H9 (cell line): ENCODE results near the gene GSK3A. TPM values are rescaled to one million over a fixed set of nuclear protein-coding genes. Genes with fewer than 3 reads are reported as not detected.

Source experiments
- DNase-seq: peaks from one replicate; pipeline ENCODE4 v3.0.0-alpha.2; 2017
- H2AFZ ChIP-seq: one replicate; pipeline ENCODE4 v1.6.1; 2013; ENCODE audit warnings: mild to moderate bottlenecking, low read length, control low read depth, moderate library complexity
- H2AK5ac ChIP-seq: 2 replicates; pipeline ENCODE4 v1.6.1; 2013; ENCODE audit warnings: low read length, control low read depth, mixed read lengths; ENCODE audit not compliant: insufficient read length
- H2BK120ac ChIP-seq: one replicate; pipeline ENCODE4 v1.6.1; 2013; ENCODE audit warnings: low read depth, mild to moderate bottlenecking, low read length, control low read depth, inconsistent platforms; ENCODE audit not compliant: poor library complexity, severe bottlenecking
- H2BK12ac ChIP-seq: 2 replicates; pipeline ENCODE4 v1.6.1; 2013; ENCODE audit warnings: low read length, control low read depth, mixed read lengths, low read depth; ENCODE audit not compliant: insufficient read length
- H2BK15ac ChIP-seq: 2 replicates; pipeline ENCODE4 v1.6.1; 2013; ENCODE audit warnings: low read depth, low read length, control low read depth
- H2BK20ac ChIP-seq: one replicate; pipeline ENCODE4 v1.6.1; 2013; ENCODE audit warnings: low read depth, mild to moderate bottlenecking, low read length, control low read depth, inconsistent platforms; ENCODE audit not compliant: poor library complexity, severe bottlenecking
- H2BK5ac ChIP-seq: 2 replicates; pipeline ENCODE4 v1.6.1; 2013; ENCODE audit warnings: low read length, control low read depth, mixed read lengths; ENCODE audit not compliant: insufficient read length
- H3K14ac ChIP-seq: 2 replicates; pipeline ENCODE4 v1.6.1; 2013; ENCODE audit warnings: low read length, control low read depth; ENCODE audit not compliant: insufficient read depth
- H3K18ac ChIP-seq: 2 replicates; pipeline ENCODE4 v1.6.1; 2013; ENCODE audit warnings: low read depth, mild to moderate bottlenecking, mixed read lengths, low read length, control low read depth; ENCODE audit not compliant: insufficient read length
- H3K23ac ChIP-seq: 2 replicates; pipeline ENCODE4 v1.6.1; 2013; ENCODE audit warnings: low read length, control low read depth, mixed read lengths, low read depth; ENCODE audit not compliant: insufficient read length
- H3K23me2 ChIP-seq: 2 replicates; pipeline ENCODE4 v1.6.1; 2013; ENCODE audit warnings: low read depth, mild to moderate bottlenecking, mixed read lengths, low read length, control low read depth; ENCODE audit not compliant: insufficient read length, poor library complexity, severe bottlenecking
- H3K27ac ChIP-seq: 2 replicates; pipeline ENCODE4 v1.5.1; 2013; ENCODE audit warnings: low read length, control low read depth, mixed read lengths, low read depth; ENCODE audit not compliant: insufficient read length
- H3K27me3 ChIP-seq: 2 replicates; pipeline ENCODE4 v1.6.1; 2013; ENCODE audit warnings: low read length, control low read depth, inconsistent platforms; ENCODE audit not compliant: insufficient read depth
- H3K4ac ChIP-seq: 2 replicates; pipeline ENCODE4 v1.6.1; 2013; ENCODE audit warnings: low read depth, mild to moderate bottlenecking, control low read depth, inconsistent platforms, low read length, moderate library complexity
- H3K4me1 ChIP-seq: 2 replicates; pipeline ENCODE4 v1.6.1; 2013; ENCODE audit warnings: low read length, control low read depth, inconsistent platforms; ENCODE audit not compliant: insufficient read depth
- H3K4me2 ChIP-seq: 2 replicates; pipeline ENCODE4 v1.6.1; 2013; ENCODE audit warnings: low read length, control low read depth, mixed read lengths; ENCODE audit not compliant: insufficient read length, insufficient read depth
- H3K56ac ChIP-seq: 2 replicates; pipeline ENCODE4 v1.6.1; 2013; ENCODE audit warnings: low read depth, mild to moderate bottlenecking, mixed read lengths, low read length, control low read depth; ENCODE audit not compliant: insufficient read length
- H3K79me1 ChIP-seq: 2 replicates; pipeline ENCODE4 v1.6.1; 2013; ENCODE audit warnings: low read depth, mild to moderate bottlenecking, moderate library complexity, low read length, control low read depth, inconsistent platforms; ENCODE audit not compliant: insufficient read depth, poor library complexity, severe bottlenecking
- H3K79me2 ChIP-seq: 2 replicates; pipeline ENCODE4 v1.6.1; 2013; ENCODE audit warnings: low read length, control low read depth, inconsistent platforms; ENCODE audit not compliant: insufficient read depth
- H3K9ac ChIP-seq: 2 replicates; pipeline ENCODE4 v1.6.1; 2013; ENCODE audit warnings: low read length, control low read depth, mixed read lengths; ENCODE audit not compliant: insufficient read length; ENCODE audit errors: extremely low read depth
- H3K9me3 ChIP-seq: one replicate; pipeline ENCODE4 v1.6.1; 2013; ENCODE audit warnings: low read depth, low read length, inconsistent platforms; ENCODE audit not compliant: control insufficient read depth
- H3T11ph ChIP-seq: one replicate; pipeline ENCODE4 v1.6.1; 2013; ENCODE audit warnings: mild to moderate bottlenecking, low read length, control low read depth, inconsistent platforms
- H4K20me1 ChIP-seq: one replicate; pipeline ENCODE4 v1.6.1; 2013; ENCODE audit not compliant: control insufficient read depth, insufficient read length, insufficient read depth
- H4K5ac ChIP-seq: 2 replicates; pipeline ENCODE4 v1.6.1; 2013; ENCODE audit warnings: low read depth, mild to moderate bottlenecking, mixed read lengths, low read length, control low read depth; ENCODE audit not compliant: insufficient read length
- H4K8ac ChIP-seq: replicated peaks from 2 replicates; pipeline ENCODE4 v1.6.1; 2013; ENCODE audit warnings: low read length, control low read depth, mixed read lengths, low read depth; ENCODE audit not compliant: insufficient read length
- H4K91ac ChIP-seq: 2 replicates; pipeline ENCODE4 v1.6.1; 2013; ENCODE audit warnings: low read depth, mild to moderate bottlenecking, moderate library complexity, mixed read lengths, low read length, control low read depth; ENCODE audit not compliant: insufficient read length
- H3K27ac Mint-ChIP-seq, 3 experiments: 2 replicates in 2 of 3; 3 replicates in 1 of 3; pipeline ENCODE4 v1.8.0; 2020 to 2021; ENCODE audit warnings: mixed read lengths in 3 of 3, mild to moderate bottlenecking in 1 of 3, moderate library complexity in 1 of 3
- H3K27me3 Mint-ChIP-seq: 2 replicates; pipeline ENCODE4 v1.8.0; 2021; ENCODE audit warnings: low read depth, mild to moderate bottlenecking, moderate library complexity, mixed read lengths
- H3K36me3 Mint-ChIP-seq, 3 experiments: 2 replicates in 2 of 3; 3 replicates in 1 of 3; pipeline ENCODE4 v1.8.0; 2020 to 2021; ENCODE audit warnings: low read depth in 3 of 3, mixed read lengths in 3 of 3; ENCODE audit not compliant: insufficient read depth in 1 of 3
- H3K4me1 Mint-ChIP-seq, 2 experiments: 2 replicates each; pipeline ENCODE4 v1.8.0; 2020; ENCODE audit warnings: mixed read lengths in 2 of 2
- H3K4me3 Mint-ChIP-seq, 2 experiments: 2 replicates in 1 of 2; 3 replicates in 1 of 2; pipeline ENCODE4 v1.8.0; 2020 to 2021; ENCODE audit warnings: mild to moderate bottlenecking in 2 of 2, mixed read lengths in 2 of 2, moderate library complexity in 1 of 2
- H3K9me3 Mint-ChIP-seq, 2 experiments: 2 replicates in 1 of 2; 3 replicates in 1 of 2; pipeline ENCODE4 v1.8.0; 2020; ENCODE audit warnings: mild to moderate bottlenecking in 2 of 2, mixed read lengths in 2 of 2, moderate library complexity in 1 of 2
- CTCF ChIP-seq: fragments of 200-600 bp; sonication (generic); conservative IDR thresholded peaks from 3 replicates; pipeline ENCODE4 v1.8.0; 2021; ENCODE audit warnings: antibody characterized with exemption, mild to moderate bottlenecking
- WGBS: extraction: QIAGEN DNeasy Blood & Tissue Kit; methylation state at CpG from one replicate; pipeline ENCODE4 v1.1.7; 2013; ENCODE audit warnings: missing lambda C conversion rate, low lambda C conversion rate, mixed read lengths; ENCODE audit not compliant: insufficient read length; ENCODE audit errors: extremely low coverage; 5-methylcytosine and 5-hydroxymethylcytosine counted together
- total RNA-seq: library from RNA; stranded (reverse); gene quantifications from 2 replicates; pipeline ENCODE4 v1.2.1, GENCODE V29; 2021

GSK3A gene
- total RNA-seq, 1 experiment from 2014 or later = 52.4 TPM

- H3K4me1 Mint-ChIP-seq = peaks cover 31 to 44% of the 10 kb centered on the region in 2 experiments
These were observed 25.5 kb downstream of the GSK3A start for GRCh38 chr19:42216653-42217519.

More at GRCh38 chr19:42216653-42217519, 25.5 kb downstream of the GSK3A start:
- no peak overlapping the region for H3K23ac ChIP-seq
- no peaks in the 10 kb centered on the region for H3K4me1 ChIP-seq
- no peak overlapping the region for H3K56ac ChIP-seq
- no peak overlapping the region for H2BK20ac ChIP-seq
- peaks cover 13% of the 10 kb centered on the region for H3K79me1 ChIP-seq
- H4K91ac ChIP-seq = no peak overlapping the region
- peak overlapping the region; percentile 27 for H3K9ac ChIP-seq
- no peaks in the 10 kb centered on the region for H4K20me1 ChIP-seq
- no peaks in the 10 kb centered on the region; the same call in none of the 2 replicates for H3K27me3 Mint-ChIP-seq
- no peaks in the 10 kb centered on the region; a peak in 1 of 5 replicates for H3K9me3 Mint-ChIP-seq
- no peaks in the 10 kb centered on the region for H3K27me3 ChIP-seq
- WGBS = no CpG with 5 or more reads among the region's 79 CpGs
- DNase-seq = peak; percentile 63
- H3K18ac ChIP-seq = peak overlapping the region; percentile 55
- H3K36me3 Mint-ChIP-seq = peaks cover 21 to 35% (median 32%) of the 10 kb centered on the region in 3 experiments; a peak in 6 of 7 replicates
- no peak overlapping the region for H2BK15ac ChIP-seq
- no peak overlapping the region for H4K5ac ChIP-seq
- H3K4me3 Mint-ChIP-seq = peak overlapping the region; percentile 92 to 99
- no peak overlapping the region for H2BK5ac ChIP-seq
- no peak overlapping the region for H3K4ac ChIP-seq
- no peak overlapping the region for H2BK12ac ChIP-seq
- H3K14ac ChIP-seq = peak overlapping the region; percentile 77
- H3K4me2 ChIP-seq = peak overlapping the region; percentile 79
- H2BK120ac ChIP-seq = no peak overlapping the region
- H4K8ac ChIP-seq = no peak overlapping the region
- H3K23me2 ChIP-seq = peaks cover 13% of the 10 kb centered on the region
- peak overlapping the region; percentile 93 to 98 (median 94) for H3K27ac Mint-ChIP-seq
- H3K9me3 ChIP-seq = no peaks in the 10 kb centered on the region
- H2AK5ac ChIP-seq = no peak overlapping the region
- H3T11ph ChIP-seq = no peak overlapping the region
- no peak overlapping the region for H2AFZ ChIP-seq
- H3K27ac ChIP-seq = no peak overlapping the region
- TF ChIP-seq CTCF = no peak
- peaks cover 13% of the 10 kb centered on the region; the same call in 1 of the 2 replicates for H3K79me2 ChIP-seq
